ENCODE data around the gene CMTM5.

CMTM5 gene

DNA sequence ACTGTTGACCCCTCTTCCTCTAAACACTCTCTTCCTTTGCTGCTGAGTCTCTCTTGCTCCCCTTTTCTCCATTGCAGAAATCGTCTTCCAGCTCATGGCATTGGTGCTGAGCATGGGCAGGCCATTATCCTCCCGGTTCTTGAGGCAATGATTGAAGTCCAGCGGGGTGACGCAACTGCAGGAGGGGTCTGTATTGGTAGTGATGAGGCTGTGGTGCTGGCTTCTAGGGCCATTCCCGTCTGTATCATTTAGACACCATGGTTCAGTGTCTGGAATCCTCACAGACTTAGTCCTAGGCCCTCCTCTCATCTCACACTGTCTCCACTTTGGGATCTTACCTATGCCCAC is 23.4 kb upstream of the CMTM5 start:
- ATAC-seq (no peak), DNase-seq (ENCODE audit: low spot score in 2 of 2) (no peak)
- Mint-ChIP-seq H3K36me3 (no peaks in the 10 kb centered on the region), H3K4me3 (peak overlapping the region; percentile 58), H3K9me3 (no peaks in the 10 kb centered on the region), H3K4me1 (peaks cover 18% of the 10 kb centered on the region), H3K27ac (no peak overlapping the region)

DNA sequence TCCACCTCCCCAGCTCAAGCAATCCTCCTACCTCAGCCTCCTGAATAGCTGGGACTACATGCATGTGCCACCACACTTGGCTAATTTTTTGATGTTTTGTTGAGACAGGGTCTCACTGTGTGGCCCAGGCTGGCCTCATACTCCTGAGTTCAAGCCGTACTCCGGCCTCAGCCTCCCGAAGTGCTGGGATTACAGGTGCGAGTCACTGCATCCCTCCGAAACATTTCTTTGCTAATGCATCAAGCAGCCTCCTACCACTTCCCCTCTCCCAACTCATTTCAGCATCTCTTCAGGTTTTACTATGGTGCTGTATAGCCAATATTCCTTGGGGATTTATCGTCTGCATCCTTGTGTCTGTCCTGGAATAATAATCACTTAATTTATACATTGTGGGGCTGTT is 21.9 kb upstream of the CMTM5 start:
- DNase-seq (ENCODE audit: low spot score in 2 of 2) = no peak
- no peak for ATAC-seq
- peaks cover 18% of the 10 kb centered on the region for H3K4me1 Mint-ChIP-seq
- H3K27ac Mint-ChIP-seq = no peak overlapping the region
- no peaks in the 10 kb centered on the region for H3K36me3 Mint-ChIP-seq
- no peaks in the 10 kb centered on the region for H3K9me3 Mint-ChIP-seq
- H3K4me3 Mint-ChIP-seq = no peak overlapping the region

DNA sequence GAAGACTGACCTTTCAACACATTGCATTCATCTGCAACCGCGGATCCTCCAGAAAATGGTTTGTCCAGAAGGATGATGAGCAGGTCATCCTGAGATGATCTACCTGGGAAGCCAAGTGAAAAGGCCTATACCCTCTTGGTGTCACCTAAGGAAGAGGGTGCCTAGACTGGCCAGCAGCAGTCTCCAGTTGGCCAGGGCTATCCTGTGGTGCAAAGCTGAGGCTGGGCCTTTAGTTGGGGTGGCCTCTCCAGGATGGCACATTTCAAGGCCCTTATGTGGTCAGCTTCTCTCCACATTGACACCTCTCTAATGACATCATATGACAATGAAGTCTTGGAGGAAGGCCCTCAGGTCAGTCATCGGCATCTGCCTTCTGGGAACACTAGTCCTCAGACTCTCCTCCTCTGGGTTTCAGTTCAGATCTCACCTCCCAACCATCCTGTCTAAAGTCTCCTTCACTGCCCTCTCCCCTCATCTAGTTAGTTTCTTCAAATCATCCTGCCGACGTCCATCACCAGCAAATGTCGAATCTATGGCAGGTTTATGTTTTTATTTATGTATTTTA is 20.9 kb upstream of the CMTM5 start:
- no peaks in the 10 kb centered on the region for H3K9me3 Mint-ChIP-seq
- H3K4me1 Mint-ChIP-seq = peaks cover 12% of the 10 kb centered on the region

DNA sequence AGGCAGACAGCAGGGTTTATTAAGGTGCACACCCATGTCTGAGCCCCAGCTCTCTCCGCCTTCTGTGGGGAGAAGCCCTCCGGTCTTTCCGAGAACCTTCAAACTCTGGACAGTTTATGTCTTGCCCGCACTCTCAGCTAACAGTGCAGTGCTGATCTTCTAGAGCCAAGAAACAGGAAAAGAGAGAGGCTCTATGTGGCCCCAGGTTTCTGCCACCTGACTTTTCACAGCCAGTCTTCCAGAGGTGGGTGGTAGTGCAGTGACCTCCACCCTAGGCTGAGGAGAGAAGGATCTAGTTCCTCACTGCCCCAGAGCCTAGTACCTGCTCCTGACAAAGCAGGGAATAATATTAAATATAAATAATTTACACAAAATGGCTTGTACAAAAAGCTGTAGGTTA is 20.2 kb upstream of the CMTM5 start:
- ATAC-seq (no peak), DNase-seq (ENCODE audit: low spot score in 2 of 2) (no peak)
- H3K4me1 Mint-ChIP-seq = peaks cover 11% of the 10 kb centered on the region
- no peak overlapping the region for H3K27ac Mint-ChIP-seq
- H3K36me3 Mint-ChIP-seq = no peaks in the 10 kb centered on the region
- no peak overlapping the region for H3K4me3 Mint-ChIP-seq
- H3K9me3 Mint-ChIP-seq = no peaks in the 10 kb centered on the region

More for the DNA sequence above, 20.9 kb upstream of the CMTM5 start:
- Mint-ChIP-seq H3K4me3 (no peak overlapping the region), H3K36me3 (no peaks in the 10 kb centered on the region), H3K27ac (no peak overlapping the region)
- ATAC-seq = no peak
- DNase-seq (ENCODE audit: low spot score in 2 of 2) = no peak

DNA sequence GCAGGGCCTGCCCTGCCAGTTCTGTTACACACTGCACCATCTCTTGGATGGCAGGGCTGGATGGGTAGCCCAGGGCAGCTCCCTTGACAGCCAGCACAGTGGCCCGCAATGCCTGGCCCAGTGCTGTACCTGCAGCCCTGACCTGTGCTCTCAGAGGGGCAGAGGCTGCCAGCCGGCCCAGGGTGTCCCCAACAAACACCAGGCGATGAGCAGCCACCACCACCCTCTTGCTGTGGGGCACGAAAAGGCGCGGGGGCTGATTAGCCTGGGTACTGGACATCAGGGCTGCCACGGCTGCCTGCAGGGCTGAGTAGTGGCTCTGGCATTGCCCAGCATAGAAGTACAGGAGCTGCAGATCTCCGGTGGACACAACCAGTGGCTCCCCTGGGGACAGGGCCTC is 19.6 kb upstream of the CMTM5 start:
- Mint-ChIP-seq H3K27ac (no peak overlapping the region), H3K4me3 (no peak overlapping the region), H3K36me3 (no peaks in the 10 kb centered on the region), H3K4me1 (peaks cover 11% of the 10 kb centered on the region), H3K9me3 (no peaks in the 10 kb centered on the region)
- DNase-seq (ENCODE audit: low spot score in 2 of 2) = no peak
- ATAC-seq = no peak

DNA sequence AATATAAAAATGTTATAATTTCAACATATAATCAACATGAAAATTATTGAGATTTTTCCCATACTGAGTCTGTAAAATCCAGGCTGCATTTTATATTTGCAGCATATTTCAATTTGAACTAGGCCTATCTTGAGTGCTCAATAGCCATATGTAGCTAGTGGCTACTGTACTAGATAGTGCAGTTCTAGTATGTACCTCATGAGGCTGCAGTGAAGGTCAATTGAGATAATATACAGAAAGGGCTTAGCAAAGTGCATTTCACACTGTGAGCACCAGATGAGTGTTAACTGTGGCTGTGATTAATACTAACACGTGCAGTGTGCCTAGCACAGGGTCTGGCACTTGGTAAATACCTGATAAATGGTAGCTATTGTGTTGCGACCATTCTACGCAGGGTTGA is 18.8 kb upstream of the CMTM5 start:
- Mint-ChIP-seq H3K36me3 (no peaks in the 10 kb centered on the region), H3K9me3 (no peaks in the 10 kb centered on the region), H3K4me1 (peaks cover 7% of the 10 kb centered on the region), H3K27ac (no peak overlapping the region), H3K4me3 (no peak overlapping the region)
- DNase-seq (ENCODE audit: low spot score in 2 of 2) (no peak), ATAC-seq (no peak)

DNA sequence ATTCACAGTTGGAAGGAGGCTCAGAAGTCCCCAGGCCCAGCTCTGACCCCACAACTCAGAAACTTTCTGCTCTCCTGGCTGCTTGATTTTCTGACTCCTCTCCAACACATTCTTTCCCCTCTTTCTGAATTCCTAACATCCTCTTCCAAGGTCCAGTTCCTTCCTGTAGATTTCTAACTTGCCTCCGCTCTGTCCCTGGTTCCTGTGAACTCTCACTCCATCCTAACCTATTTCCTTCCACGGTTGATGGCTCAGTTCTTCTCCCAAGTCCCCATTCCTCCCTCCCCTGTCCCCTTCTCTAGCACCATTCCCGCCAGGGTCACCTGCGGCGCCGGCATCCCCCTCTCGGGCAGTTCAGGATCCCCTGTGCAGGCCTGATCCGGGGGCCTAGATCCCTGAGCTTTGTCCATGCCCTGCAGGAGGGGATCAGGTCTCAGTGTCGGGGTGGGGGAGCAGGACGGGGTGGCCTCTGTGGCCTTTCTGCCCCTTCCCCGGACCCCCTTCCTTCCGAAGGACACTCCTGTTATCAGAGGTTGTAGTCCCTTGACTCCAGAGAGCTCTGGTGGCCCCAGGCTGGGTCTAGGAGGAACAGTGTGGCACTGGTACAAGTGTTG is 18.2 kb upstream of the CMTM5 start:
- Mint-ChIP-seq H3K4me3 (no peak overlapping the region), H3K27ac (no peak overlapping the region), H3K36me3 (no peaks in the 10 kb centered on the region), H3K4me1 (peaks cover 4% of the 10 kb centered on the region), H3K9me3 (no peaks in the 10 kb centered on the region)
- ATAC-seq (no peak), DNase-seq (ENCODE audit: low spot score in 2 of 2) (no peak)

DNA sequence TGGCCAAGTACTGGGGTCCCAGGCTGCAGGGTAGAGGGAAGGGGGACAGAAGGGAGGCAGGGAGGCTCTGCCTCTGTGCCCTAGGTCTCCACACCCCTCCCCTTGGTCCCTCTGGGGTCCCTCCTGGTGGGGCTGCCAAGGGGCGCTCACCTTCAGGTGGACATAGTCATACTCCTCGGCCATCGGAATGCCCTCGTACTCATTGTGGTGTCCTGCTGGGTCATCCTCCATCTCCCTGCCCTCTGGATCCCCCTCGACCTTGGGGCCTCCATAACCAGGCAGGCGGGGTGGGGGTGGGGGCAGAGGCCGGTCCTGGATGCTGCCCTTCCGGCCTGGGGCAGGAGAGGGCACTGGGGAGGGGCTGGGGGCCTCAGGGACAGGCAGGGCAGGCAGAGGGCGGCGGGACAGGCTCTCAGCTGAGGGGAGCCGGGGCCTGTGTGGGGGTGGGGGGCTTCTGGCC is 17.6 kb upstream of the CMTM5 start:
- Mint-ChIP-seq H3K4me1 (peaks cover 4% of the 10 kb centered on the region), H3K4me3 (no peak overlapping the region), H3K9me3 (no peaks in the 10 kb centered on the region), H3K27ac (no peak overlapping the region), H3K36me3 (no peaks in the 10 kb centered on the region)
- DNase-seq (ENCODE audit: low spot score in 2 of 2) = no peak
- no peak for ATAC-seq

DNA sequence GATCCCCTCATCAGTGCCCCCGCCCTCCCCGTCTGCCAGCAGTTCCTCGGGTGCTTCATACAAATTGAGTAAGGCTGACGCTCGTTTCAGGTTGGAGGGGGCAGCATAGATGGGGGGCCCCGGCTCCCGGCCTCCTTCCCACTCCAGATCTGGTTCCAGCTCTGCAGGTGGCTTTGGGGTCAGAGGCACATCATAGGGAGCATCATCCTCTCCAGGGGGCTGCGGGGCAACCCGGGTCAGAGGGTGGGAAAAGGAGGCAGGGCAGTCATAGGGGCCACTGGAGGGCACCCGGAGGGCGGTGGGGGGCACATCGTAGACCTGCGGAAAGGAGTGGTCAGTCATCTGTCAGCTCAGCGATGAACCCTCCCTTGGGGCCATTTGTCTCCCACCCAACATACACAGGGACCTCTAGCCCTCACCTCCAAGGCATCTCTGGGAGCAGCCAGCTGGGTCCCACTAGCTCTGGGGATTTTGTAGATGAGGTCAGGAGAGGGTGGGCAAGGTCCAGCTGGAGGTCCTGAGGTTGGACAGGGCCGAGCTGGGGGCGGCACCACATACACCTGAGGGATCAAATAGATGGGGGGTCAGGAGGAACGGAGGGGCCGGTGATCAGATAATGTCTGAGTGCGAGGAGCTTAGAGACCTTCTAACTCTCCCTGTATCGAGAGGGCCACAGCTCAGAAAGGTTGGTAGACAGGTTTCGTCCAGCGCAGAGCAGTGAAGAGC is 17.0 kb upstream of the CMTM5 start:
- no peak for ATAC-seq
- no peak overlapping the region for H3K27ac Mint-ChIP-seq
- peaks cover 4% of the 10 kb centered on the region for H3K4me1 Mint-ChIP-seq
- H3K36me3 Mint-ChIP-seq = no peaks in the 10 kb centered on the region
- no peak overlapping the region for H3K4me3 Mint-ChIP-seq
- H3K9me3 Mint-ChIP-seq = no peaks in the 10 kb centered on the region
- no peak for DNase-seq (ENCODE audit: low spot score in 2 of 2)

DNA sequence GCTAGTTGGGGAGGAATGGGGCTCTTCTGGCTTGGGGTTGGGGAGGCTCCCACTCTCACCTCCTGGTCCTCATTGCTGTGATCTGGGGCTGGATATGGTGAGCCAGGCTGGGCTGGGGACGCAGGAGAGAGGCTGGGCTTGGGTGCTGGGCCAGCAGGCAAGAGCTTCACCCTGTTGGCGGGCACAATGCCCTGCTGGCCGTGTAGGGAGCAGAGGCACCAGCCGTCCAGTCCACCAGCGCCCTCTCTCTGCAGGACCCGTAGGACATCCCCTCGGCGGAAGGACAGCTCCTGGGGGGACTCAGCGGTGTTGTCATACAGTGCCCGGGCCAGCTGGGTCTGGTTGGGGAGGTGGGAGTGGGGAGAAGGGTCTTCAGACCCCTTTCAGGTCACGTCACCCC is 16.4 kb upstream of the CMTM5 start:
- no peaks in the 10 kb centered on the region for H3K36me3 Mint-ChIP-seq
- peak overlapping the region; percentile 4 for H3K27ac Mint-ChIP-seq
- peaks cover 4% of the 10 kb centered on the region for H3K4me1 Mint-ChIP-seq
- ATAC-seq = no peak
- no peak for DNase-seq (ENCODE audit: low spot score in 2 of 2)
- H3K4me3 Mint-ChIP-seq = no peak overlapping the region
- H3K9me3 Mint-ChIP-seq = no peaks in the 10 kb centered on the region

DNA sequence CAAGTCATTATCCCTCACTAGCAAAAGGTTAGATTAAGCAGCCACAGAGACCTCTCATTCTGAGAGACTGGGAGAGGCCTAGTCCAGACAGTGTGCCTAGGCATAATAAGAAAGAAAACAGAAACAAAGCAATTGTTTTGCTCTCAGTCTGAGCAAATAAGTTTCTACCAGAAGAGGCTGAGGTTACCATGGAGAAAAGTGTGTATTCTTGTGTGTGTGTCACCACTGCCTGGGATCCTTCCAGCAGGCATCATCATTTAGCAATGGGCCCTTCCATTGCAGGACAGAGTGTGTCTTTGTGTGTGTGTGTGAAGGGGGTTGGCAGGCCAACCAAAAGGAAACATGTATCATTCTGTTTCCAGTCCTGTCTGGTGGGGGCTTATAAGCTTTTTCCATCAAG is 15.5 kb upstream of the CMTM5 start:
- no peak overlapping the region for H3K4me3 Mint-ChIP-seq
- ATAC-seq (peak; percentile 71), DNase-seq (ENCODE audit: low spot score in 2 of 2) (no peak)
- H3K4me1 Mint-ChIP-seq = peaks cover 4% of the 10 kb centered on the region
- H3K27ac Mint-ChIP-seq = peak overlapping the region; percentile 4
- H3K9me3 Mint-ChIP-seq = no peaks in the 10 kb centered on the region
- no peaks in the 10 kb centered on the region for H3K36me3 Mint-ChIP-seq

DNA sequence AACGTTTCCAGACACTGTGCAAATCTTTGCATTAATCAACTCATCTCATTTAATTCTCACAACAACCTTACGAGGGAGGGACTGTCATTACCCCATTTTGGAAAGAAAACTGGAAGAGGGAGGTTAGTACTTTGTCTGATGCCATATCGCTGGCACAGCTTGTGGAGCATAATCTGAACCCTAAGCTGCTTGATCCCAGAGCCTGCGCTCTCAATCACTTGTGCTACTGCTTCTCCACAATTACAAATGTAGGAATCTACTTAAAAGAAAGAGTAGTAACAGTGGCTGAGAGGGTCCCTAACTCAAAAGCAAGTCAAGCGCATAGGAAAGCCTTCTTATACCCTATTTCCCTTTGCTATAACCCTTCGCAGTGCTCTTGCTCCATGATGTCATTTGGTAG is 15.1 kb upstream of the CMTM5 start:
- no peaks in the 10 kb centered on the region for H3K36me3 Mint-ChIP-seq
- ATAC-seq = no peak
- no peak overlapping the region for H3K27ac Mint-ChIP-seq
- H3K4me3 Mint-ChIP-seq = no peak overlapping the region
- peaks cover 4% of the 10 kb centered on the region for H3K4me1 Mint-ChIP-seq
- H3K9me3 Mint-ChIP-seq = no peaks in the 10 kb centered on the region
- DNase-seq (ENCODE audit: low spot score in 2 of 2) = no peak

DNA sequence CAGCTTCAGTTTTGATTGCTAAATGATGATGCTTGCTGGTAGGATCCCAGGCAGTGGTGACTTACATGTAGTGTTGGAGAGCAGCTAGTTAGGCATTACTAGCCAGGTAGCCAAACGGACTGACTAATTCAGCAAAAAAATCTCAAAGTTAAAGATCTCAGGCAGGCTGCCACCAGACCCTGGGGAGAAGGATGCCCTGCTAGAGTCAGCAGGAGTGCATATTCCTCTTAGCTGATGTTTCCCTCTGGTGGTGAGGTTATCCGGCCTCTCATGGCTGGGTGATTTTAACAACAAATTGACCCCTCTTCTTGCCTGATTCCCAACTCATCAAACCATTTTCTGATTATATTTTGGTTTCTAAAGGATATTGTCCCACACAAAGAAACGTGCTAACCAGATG is 14.6 kb upstream of the CMTM5 start:
- Mint-ChIP-seq H3K27ac (no peak overlapping the region), H3K36me3 (no peaks in the 10 kb centered on the region), H3K4me3 (no peak overlapping the region), H3K9me3 (no peaks in the 10 kb centered on the region), H3K4me1 (peaks cover 4% of the 10 kb centered on the region)
- ATAC-seq = no peak
- DNase-seq (ENCODE audit: low spot score in 2 of 2) = no peak

DNA sequence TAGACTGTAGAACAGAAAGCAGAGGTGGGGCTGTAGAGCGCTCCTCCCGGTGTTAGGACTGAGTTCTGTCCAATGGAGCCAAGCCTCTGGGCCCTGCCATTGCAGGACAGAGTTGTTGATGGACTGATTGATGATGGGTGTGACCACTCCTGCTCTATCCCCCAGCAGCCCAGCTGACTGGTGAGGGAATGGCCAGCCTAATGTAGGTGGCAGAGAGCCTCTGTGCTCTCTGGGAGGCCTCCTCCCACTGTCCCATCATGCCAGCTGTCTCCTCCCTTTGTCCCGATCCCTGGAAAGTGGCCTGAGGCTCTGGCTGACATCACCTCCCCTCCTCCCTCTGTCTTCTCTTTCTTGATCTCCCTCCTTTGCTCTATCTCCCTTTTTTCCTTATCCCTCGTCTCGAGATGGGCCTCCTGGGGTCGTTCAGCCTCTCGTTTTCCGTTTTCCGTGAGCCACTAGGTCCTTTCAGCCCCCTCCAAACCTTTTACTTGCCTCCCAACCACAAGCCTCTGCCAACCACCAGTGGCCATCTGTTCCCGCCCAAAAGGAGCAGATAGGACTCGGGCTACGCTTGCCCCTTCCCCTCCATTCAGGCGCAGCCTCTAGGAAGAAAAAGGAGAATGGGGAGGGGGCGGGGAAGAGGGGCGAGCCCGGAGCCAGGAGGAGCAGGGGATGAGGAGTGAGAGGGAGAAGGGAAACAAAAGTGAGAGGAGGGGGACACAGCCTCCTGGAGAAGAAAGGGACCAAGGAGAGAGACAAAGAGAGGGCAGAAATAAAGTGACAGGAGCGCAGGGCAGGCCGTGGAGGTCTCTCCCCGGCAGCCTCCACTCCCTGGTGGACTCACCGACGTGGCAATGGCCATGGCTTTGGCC is 12.4 kb upstream of the CMTM5 start:
- Mint-ChIP-seq H3K27ac (no peak overlapping the region), H3K4me3 (no peak overlapping the region), H3K36me3 (no peaks in the 10 kb centered on the region), H3K9me3 (no peaks in the 10 kb centered on the region), H3K4me1 (peaks cover 4% of the 10 kb centered on the region)
- ATAC-seq = no peak
- no peak for DNase-seq (ENCODE audit: low spot score in 2 of 2)

DNA sequence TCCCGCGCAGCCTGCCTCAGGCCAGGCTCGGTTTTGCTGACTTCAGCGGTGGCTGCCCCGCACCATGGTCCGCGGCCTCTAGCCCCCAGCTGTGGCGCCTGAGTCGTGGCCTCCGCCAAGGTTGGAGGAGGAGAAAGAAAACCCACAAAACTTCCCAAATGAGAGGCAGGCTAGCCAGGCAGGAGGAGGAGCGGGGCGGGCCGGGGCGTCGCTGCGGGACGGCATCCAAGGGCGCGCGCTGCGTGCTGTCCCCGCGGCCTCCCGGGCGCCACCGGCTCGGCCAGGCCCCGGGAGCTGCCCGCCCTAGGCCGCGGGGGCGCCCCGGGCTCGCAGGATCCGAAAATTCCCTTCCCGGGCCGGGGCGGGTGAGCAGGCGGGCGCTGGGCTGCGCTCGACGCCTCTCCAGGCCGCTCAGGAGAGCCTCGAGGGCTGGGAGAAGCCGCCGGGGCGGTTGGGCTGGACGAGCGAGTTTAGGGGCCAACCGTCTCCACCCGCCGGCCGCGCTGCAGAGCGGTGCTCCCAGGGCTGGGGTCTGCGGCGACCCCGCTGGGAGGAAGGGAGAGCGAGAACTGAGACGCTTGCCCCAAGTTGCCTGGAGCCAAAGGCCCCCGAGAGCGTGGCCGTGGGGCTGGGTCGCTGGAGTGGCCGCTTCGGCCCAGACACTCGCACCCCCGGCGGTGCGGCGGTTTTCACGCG is 11.7 kb upstream of the CMTM5 start, which contains the start of gene EFS:
TSS of gene EFS (minus strand) at position 137 of the 696 bp plus-strand sequence. CDS start 147 bp downstream, outside the sequence.
- peaks cover 4% of the 10 kb centered on the region for H3K4me1 Mint-ChIP-seq
- ATAC-seq (no peak), DNase-seq (ENCODE audit: low spot score in 2 of 2) (no peak)
- H3K4me3 Mint-ChIP-seq = no peak within 1 kb of the TSS
- no peaks in the 10 kb centered on the region for H3K36me3 Mint-ChIP-seq
- no peak within 1 kb of the TSS for H3K27ac Mint-ChIP-seq
- H3K9me3 Mint-ChIP-seq = no peaks in the 10 kb centered on the region

Data from stimulated activated effector memory CD8-positive, alpha-beta T cell treated with anti-CD3 and anti-CD28 coated beads, Interleukin-12 subunit alpha, Interleukin-12 subunit beta, amount 100 ng/mL, for 72 hours (primary cell).